NOMO-1 treated with dmso at 0.1 percent for 144 hours (cell line): Measurements from ENCODE around the gene RERE.

Experiments used
- DNase-seq: peaks from one replicate; lab custom pipeline; 2025; ENCODE audit not compliant: unreplicated experiment; lab: John Stamatoyannopoulos, UW

RERE gene

GRCh38 chr1:8323706-8324105 lies 493.7 kb downstream of the RERE start:
- DNase-seq: no peak

- DNase-seq: no peak
Measured at GRCh38 chr1:8321612-8322011, 495.8 kb downstream of the RERE start.

GRCh38 chr1:8318436-8318835 lies 499.0 kb downstream of the RERE start:
- no peak for DNase-seq

GRCh38 chr1:8317647-8318381 lies 499.6 kb downstream of the RERE start, which contains the start of gene SLC45A1:
Gene SLC45A1 (plus strand): TSS chr1:8318114. CDS start chr1:8324330, 6,216 bp downstream.
- no peak for DNase-seq

- no peak for DNase-seq
Measured at GRCh38 chr1:8315573-8316475, 501.6 kb downstream of the RERE start.

GRCh38 chr1:8314346-8315280 lies 502.8 kb downstream of the RERE start:
- DNase-seq: no peak

GRCh38 chr1:8313231-8313630 lies 504.2 kb downstream of the RERE start:
- DNase-seq: no peak

GRCh38 chr1:8312235-8313218 lies 504.9 kb downstream of the RERE start:
- no peak for DNase-seq

GRCh38 chr1:8311068-8311718 lies 506.2 kb downstream of the RERE start:
- DNase-seq: no peak

GRCh38 chr1:8307628-8308027 lies 509.8 kb downstream of the RERE start:
- no peak for DNase-seq

- no peak for DNase-seq
Measured at GRCh38 chr1:8303876-8304275, 513.6 kb downstream of the RERE start.

- DNase-seq: no peak
Measured at GRCh38 chr1:8303141-8303540, 514.3 kb downstream of the RERE start.
